ENCODE measurements around the gene SPACA4.
A peak's percentile ranks its signal among the peaks of the same experiment; 100 is the strongest.

SPACA4 gene

GRCh38 chr19:48635263-48635965, 28.9 kb downstream of the SPACA4 start:
- DNase-seq = peak; percentile 65 to 92 (median 74)

GRCh38 chr19:48635966-48636858, 29.7 kb downstream of the SPACA4 start:
- peak in 1 of 3 donors; percentile 71 for DNase-seq

GRCh38 chr19:48636859-48637448, 30.4 kb downstream of the SPACA4 start, which contains the start of gene DBP:
TSS of gene DBP (minus strand) at chr19:48637379. CDS start at chr19:48636994, 385 bp downstream.
- DNase-seq = peak; percentile 46 to 62 (median 50)

GRCh38 chr19:48637449-48637947, 31.0 kb downstream of the SPACA4 start:
- DNase-seq = peak; percentile 97 to 98 (median 98)

GRCh38 chr19:48637948-48638830, 31.6 kb downstream of the SPACA4 start:
- peak; percentile 85 to 88 (median 88) for DNase-seq

- no peak for DNase-seq
Observed at GRCh38 chr19:48638831-48639381, 32.4 kb downstream of the SPACA4 start.

- DNase-seq = no peak
Observed at GRCh38 chr19:48639483-48640375, 33.2 kb downstream of the SPACA4 start.

- no peak for DNase-seq
Observed at GRCh38 chr19:48641850-48642249, 35.3 kb downstream of the SPACA4 start.

- DNase-seq = no peak
Observed at GRCh38 chr19:48642862-48643261, 36.3 kb downstream of the SPACA4 start.

- no peak for DNase-seq
Observed at GRCh38 chr19:48644355-48644754, 37.8 kb downstream of the SPACA4 start.

GRCh38 chr19:48644839-48645619, 38.5 kb downstream of the SPACA4 start:
- peak; percentile 63 to 81 (median 75) for DNase-seq

- DNase-seq = peak in 1 of 3 donors; percentile 38
Observed at GRCh38 chr19:48645620-48646000, 39.1 kb downstream of the SPACA4 start.

- peak; percentile 86 to 93 (median 92) for DNase-seq
Observed at GRCh38 chr19:48646001-48646721, 39.6 kb downstream of the SPACA4 start, which contains the start of gene CA11. TSS of gene CA11 (minus strand) at chr19:48646187. CDS start at chr19:48645632, 555 bp downstream.

- DNase-seq = no peak
Observed at GRCh38 chr19:48646722-48647216, 40.2 kb downstream of the SPACA4 start.

GRCh38 chr19:48648134-48648533, 41.6 kb downstream of the SPACA4 start:
- DNase-seq = no peak

- DNase-seq = no peak
Observed at GRCh38 chr19:48650974-48651682, 44.6 kb downstream of the SPACA4 start.

GRCh38 chr19:48651683-48652048, 45.1 kb downstream of the SPACA4 start:
- DNase-seq = no peak

Data from suppressor macrophage treated with lipopolysaccharide for 1 hour (primary cell).